ENCODE measurements around the gene ANGPTL8.

GRCh38 chr19:11239377-11240000 is at the start of gene ANGPTL8:
- TF ChIP-seq CTCF (IDR thresholded peaks at IDR 0.05; ENCODE audit: low read depth, low read length) (no peak), EZH2phosphoT487 (IDR thresholded peaks at IDR 0.05; ENCODE audit: low read depth) (no peak)
